DMS114 treated with DMSO at 0.1 percent for 48 hours (cell line): Measurements from ENCODE around the gene SDK1.

Source experiments
- DNase-seq: peaks from one replicate; lab custom pipeline; 2025; ENCODE audit not compliant: unreplicated experiment; lab: John Stamatoyannopoulos, UW

The SDK1 gene

GRCh38 chr7:4001742-4002141 is 700.7 kb downstream of the SDK1 start:
- no peak for DNase-seq

DNA sequence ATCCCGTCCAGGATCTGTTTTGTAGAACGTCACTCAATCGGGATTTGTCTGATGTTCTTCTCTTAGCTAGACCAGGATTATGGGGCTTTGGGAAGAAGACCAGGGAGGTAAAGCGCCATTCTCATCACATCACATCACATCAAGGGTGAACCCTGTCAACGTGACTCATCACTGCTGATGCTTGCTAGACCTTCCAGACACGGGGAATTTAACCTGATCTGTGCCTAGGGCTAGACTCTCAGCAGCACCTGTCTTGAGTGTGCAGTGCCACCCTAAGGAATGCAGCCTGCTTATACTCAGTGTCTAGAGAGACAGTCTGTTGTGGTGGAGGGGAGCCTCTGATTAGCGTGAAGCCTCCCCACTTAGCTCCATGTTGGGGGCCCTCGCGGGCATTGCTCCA is 702.5 kb downstream of the SDK1 start:
- no peak for DNase-seq

DNA sequence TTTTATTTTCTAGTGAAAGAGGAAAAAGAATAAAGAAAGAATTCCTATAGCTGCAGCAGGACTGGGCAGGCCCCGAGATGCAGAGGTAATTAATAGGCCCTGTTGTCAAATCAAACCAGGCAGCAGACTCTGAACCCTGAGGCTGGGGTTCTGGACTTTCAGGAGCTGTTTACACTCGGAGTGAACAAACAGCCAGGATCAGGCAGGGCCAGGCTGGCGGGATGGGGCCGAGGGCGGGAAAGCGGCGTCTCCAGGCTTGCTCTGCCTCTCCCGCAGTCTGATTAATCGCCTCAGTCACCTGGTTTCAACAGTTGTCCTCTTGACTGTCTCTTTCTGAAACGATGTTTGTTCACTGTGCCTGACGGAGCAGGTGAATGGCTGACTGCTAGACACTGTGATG is 705.6 kb downstream of the SDK1 start:
- DNase-seq = no peak

GRCh38 chr7:4009211-4010060 is 708.4 kb downstream of the SDK1 start:
- DNase-seq = no peak

DNA sequence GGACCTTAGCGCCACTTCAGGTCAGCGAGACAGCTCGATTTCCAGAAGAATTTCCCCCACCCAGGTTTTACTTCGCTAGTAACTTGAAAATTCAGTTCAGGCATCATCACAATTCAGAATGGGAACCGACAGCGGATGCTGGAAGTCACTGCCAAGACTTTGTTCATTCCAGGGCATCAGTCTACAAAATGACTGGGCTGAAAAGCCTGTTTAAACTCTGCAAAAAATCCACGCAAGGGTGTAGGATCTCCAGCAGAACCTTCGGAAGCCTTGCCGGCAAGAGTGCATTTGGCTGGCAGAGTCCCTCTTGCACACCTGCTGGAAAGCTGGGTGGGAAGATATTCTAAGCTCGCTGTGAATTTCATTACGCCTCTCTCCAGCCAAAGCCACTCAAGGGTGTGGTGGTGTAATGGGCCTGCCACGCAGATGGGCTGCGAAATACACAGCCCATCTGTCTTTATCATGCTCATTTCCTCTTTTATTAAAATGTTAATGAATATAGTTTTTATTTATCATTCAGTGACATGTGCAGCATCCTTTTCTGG is 709.1 kb downstream of the SDK1 start:
- no peak for DNase-seq

DNA sequence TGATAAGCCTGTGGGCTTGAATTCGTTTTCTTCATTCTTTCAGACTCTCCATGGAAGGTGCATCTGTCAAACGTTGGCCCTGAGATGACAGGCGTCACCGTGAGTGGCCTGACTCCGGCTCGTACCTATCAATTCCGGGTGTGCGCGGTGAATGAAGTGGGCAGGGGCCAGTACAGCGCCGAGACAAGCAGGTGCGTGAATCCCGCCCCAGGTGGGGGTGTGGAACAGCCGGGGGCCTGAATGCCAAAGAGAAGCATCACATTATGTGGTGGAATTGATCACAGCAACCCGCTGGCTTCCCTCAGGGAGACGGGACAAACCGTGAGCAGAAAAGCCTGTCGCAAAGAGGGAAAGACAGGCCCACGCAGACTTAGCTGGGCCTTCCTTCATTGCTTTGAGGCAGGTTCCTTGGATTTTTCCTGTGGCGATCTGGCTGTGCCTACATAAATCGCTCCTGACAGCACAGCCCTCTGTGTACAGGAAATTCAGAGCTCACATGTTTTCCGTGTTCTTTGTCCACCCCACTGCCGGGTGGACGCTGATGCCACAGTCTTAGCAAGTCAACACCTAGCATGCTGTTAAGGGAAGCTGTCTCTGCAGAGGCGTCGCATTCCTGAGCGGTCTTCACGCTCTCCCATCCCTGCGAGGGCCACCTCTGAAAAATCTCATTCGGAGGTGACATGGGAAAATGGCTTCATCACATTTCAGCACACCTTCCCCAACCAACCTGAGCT is 710.0 kb downstream of the SDK1 start:
- no peak for DNase-seq

DNA sequence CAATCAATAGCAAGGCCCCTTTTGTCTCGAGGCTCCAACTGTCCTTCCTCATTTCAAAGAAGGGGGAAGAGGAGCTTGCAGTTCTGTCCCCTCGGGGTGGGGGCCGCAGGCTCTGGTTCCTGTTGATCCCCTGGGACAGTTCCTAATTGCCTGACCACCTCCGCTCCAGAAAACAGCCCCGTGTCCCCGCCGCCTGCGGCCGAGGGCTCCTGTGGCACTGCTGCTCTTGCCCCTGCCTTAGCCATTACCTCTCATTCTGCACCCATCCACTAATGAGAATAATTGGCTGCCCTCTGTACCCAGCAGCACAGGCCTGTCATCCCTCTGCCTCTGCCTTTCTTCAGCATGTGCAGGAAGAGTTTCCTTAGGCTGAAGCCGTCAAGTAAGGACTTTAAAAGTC is 712.7 kb downstream of the SDK1 start:
- no peak for DNase-seq

GRCh38 chr7:4014346-4015050 is 713.4 kb downstream of the SDK1 start:
- no peak for DNase-seq

GRCh38 chr7:4015371-4015770 is 714.3 kb downstream of the SDK1 start:
- DNase-seq = no peak

DNA sequence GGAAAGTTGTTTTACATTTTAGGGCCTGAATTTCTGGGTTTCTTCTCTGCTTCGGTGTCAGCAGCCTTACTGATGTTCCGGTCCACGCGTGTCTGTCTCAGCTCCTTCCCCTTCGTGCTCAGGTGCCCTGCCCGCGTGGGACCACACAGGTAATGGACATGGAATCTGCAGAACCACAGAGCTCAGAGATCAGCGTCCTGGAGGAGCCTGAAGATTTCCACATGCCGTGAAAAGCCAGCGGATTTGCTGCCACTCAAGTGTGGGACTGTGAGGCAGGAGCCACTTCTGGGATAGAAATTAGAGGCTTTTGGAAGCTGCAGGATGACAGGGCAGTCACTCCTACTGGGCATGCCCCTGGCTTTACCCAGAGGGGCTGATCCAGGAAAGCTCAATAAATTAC is 714.9 kb downstream of the SDK1 start:
- DNase-seq = no peak

GRCh38 chr7:4017081-4017480 is 716.0 kb downstream of the SDK1 start:
- DNase-seq = no peak

DNA sequence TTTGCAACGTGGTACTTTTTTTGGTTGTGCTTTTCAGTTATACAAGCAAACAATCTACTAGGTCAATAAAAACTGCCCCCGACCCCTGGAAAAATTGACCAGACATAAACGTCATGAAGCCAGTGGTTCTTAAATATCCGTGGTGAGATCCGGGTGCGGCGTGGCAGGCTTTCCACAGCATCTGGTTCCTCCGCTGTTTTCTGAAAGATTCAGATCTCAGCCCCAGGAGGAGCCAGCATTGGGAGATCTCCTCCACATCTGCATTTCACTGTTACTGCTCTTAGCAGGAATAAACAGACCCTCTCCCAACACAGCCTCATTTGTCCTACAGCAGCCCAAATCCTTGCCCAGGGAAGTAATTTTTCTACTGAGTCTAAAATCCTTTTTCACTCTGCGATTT is 716.7 kb downstream of the SDK1 start:
- DNase-seq = no peak

GRCh38 chr7:4018601-4019316 is 717.7 kb downstream of the SDK1 start:
- no peak for DNase-seq

DNA sequence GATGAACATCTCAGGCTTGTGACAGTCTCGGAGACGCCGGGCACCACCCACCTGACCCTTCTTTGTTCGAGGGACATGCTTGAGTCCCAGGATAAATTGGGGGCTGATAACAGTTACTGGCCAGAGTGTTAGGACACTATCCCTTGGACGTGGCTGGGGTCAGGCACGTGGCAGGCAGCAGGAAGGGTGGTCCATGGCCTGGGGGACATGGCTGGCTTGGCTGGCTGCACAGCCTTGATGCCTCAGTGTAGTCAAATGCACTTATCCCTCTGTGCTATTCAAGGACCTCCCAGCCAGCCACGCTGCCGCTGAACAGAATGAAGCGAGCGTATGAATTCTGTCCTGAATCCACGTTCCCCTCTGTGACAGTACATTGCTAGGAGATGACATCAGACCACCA is 719.0 kb downstream of the SDK1 start:
- DNase-seq = no peak

GRCh38 chr7:4021413-4021812 is 720.4 kb downstream of the SDK1 start:
- no peak for DNase-seq

GRCh38 chr7:4022265-4022664 is 721.2 kb downstream of the SDK1 start:
- DNase-seq = no peak

- no peak for DNase-seq
Measured at GRCh38 chr7:4023502-4023901, 722.5 kb downstream of the SDK1 start.

- no peak for DNase-seq
Measured at GRCh38 chr7:4024133-4024532, 723.1 kb downstream of the SDK1 start.

- no peak for DNase-seq
Measured at GRCh38 chr7:4024806-4025205, 723.8 kb downstream of the SDK1 start.

DNA sequence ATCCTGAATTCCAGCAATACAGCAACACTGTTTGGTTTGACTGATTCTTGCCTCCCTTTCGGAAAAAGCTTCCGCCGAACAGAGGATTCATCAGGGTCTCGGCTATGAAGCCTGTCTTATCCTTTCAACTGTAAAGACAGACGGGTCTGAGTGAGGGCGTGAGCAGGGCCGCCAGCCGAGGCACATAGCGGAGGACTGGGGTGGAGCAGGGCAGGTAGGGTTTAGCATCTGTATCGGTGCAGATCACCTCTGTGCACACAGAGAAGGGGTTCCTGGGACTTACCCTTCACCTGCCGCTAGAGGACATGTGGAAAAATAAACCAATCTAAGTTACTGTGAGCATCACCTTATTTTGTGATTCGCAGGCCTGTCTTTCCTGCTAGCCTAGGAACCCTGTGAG is 724.2 kb downstream of the SDK1 start:
- DNase-seq = no peak
